PC-3 (cell line): Measurements from ENCODE around the gene PLXND1.

Source experiments
- CTCF ChIP-seq: fragments of 300-600 bp; sonication (generic); conservative IDR thresholded peaks from 2 replicates; pipeline ENCODE4 v1.5.1; 2017; ENCODE audit warnings: antibody characterized with exemption, low read depth, mild to moderate bottlenecking, low read length
- EZH2 ChIP-seq: fragments of 300-600 bp; sonication (generic); IDR thresholded peaks from one replicate; pipeline ENCODE4 v1.6.1; 2017; ENCODE audit warnings: antibody characterized with exemption, mild to moderate bottlenecking, low read length; ENCODE audit not compliant: unreplicated experiment

GRCh38 chr3:129533406-129533805 lies 73.1 kb downstream of the PLXND1 start:
- TF ChIP-seq CTCF = no peak
- TF ChIP-seq EZH2 = no peak
